PC-3 (cell line): ENCODE data around the gene KAT2A.

ENCODE experiments used
- EZH2 ChIP-seq: fragments of 300-600 bp; sonication (generic); IDR thresholded peaks from one replicate; pipeline ENCODE4 v1.6.1; 2017; ENCODE audit warnings: antibody characterized with exemption, mild to moderate bottlenecking, low read length; ENCODE audit not compliant: unreplicated experiment
- TF ChIP-seq, protein P1 (sequence below): fragments of 300-600 bp; sonication (generic); conservative IDR thresholded peaks from 2 replicates; pipeline ENCODE4 v1.5.1; 2017; ENCODE audit warnings: antibody characterized with exemption, low read depth, mild to moderate bottlenecking, low read length

- TF ChIP-seq, protein P1, sequence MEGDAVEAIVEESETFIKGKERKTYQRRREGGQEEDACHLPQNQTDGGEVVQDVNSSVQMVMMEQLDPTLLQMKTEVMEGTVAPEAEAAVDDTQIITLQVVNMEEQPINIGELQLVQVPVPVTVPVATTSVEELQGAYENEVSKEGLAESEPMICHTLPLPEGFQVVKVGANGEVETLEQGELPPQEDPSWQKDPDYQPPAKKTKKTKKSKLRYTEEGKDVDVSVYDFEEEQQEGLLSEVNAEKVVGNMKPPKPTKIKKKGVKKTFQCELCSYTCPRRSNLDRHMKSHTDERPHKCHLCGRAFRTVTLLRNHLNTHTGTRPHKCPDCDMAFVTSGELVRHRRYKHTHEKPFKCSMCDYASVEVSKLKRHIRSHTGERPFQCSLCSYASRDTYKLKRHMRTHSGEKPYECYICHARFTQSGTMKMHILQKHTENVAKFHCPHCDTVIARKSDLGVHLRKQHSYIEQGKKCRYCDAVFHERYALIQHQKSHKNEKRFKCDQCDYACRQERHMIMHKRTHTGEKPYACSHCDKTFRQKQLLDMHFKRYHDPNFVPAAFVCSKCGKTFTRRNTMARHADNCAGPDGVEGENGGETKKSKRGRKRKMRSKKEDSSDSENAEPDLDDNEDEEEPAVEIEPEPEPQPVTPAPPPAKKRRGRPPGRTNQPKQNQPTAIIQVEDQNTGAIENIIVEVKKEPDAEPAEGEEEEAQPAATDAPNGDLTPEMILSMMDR: no peak
- no peak for TF ChIP-seq EZH2
Measured at GRCh38 chr17:42088736-42089135, 32.4 kb downstream of the KAT2A start.
